Breast epithelium (tissue), 3 donors: ENCODE measurements around the gene TLE1.

ENCODE experiments used
- POLR2AphosphoS5 ChIP-seq, 3 donors: sonication (generic); formaldehyde crosslinking; IDR thresholded peaks; one replicate each; pipeline ENCODE4 v1.6.1; 2017; ENCODE audit warnings: antibody characterized with exemption in 3 of 3
- TF ChIP-seq, protein P1 (sequence below), 3 donors: fragments of 450-650 bp; IDR thresholded peaks; one replicate each; pipeline ENCODE4 v1.5.1; 2016 to 2017; ENCODE audit warnings: antibody characterized with exemption in 3 of 3, mild to moderate bottlenecking in 3 of 3, moderate library complexity in 3 of 3

DNA sequence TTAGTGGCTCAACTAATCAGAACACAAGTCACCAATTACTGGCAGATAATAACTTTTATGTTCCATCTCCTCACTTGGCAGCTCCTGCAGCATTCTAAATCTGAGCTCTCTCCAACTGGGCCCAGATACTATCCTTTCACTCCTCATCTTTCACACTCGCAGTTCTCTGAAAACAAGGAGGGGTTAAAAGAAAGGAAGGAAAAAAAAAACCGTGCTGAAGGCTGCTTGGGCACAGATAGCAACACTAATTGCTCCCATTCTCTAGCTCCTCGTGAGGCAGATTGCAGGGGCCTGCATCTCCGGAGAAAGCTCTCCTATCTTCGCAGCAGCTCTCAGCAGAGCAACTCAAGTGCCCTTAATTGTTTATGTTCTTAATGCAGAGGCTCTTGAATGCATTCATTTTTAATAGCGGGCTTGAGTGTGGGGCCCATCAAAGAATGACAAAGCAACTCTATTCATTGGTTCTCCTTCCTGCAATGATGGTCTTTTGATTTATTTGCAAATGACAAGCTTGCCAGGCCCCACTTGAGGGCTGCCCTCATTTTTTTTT, 23.9 kb downstream of the TLE1 start:
- TF ChIP-seq POLR2AphosphoS5 (IDR thresholded peaks at IDR 0.05) = no peak
- TF ChIP-seq, protein P1, sequence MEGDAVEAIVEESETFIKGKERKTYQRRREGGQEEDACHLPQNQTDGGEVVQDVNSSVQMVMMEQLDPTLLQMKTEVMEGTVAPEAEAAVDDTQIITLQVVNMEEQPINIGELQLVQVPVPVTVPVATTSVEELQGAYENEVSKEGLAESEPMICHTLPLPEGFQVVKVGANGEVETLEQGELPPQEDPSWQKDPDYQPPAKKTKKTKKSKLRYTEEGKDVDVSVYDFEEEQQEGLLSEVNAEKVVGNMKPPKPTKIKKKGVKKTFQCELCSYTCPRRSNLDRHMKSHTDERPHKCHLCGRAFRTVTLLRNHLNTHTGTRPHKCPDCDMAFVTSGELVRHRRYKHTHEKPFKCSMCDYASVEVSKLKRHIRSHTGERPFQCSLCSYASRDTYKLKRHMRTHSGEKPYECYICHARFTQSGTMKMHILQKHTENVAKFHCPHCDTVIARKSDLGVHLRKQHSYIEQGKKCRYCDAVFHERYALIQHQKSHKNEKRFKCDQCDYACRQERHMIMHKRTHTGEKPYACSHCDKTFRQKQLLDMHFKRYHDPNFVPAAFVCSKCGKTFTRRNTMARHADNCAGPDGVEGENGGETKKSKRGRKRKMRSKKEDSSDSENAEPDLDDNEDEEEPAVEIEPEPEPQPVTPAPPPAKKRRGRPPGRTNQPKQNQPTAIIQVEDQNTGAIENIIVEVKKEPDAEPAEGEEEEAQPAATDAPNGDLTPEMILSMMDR (IDR thresholded peaks at IDR 0.05) = no peak
